EH (cell line): ENCODE results near the gene DEFB124.
A peak's percentile ranks its signal among the peaks of the same experiment; 100 is the strongest.
"Not testable (repeated sequence)": the region's sequence is repeated elsewhere in the genome, so short reads cannot be mapped to it uniquely, and the experiment has no call there.

Source experiments
- DNase-seq: peaks from one replicate; pipeline ENCODE4 v3.0.0-alpha.2; 2015; ENCODE audit warnings: low read depth

Gene DEFB124

GRCh38 chr20:31488115-31488514 is 13.2 kb upstream of the DEFB124 start:
- no peak for DNase-seq

- peak; percentile 71 for DNase-seq
Observed at GRCh38 chr20:31485450-31486339, 10.8 kb upstream of the DEFB124 start.

DNA sequence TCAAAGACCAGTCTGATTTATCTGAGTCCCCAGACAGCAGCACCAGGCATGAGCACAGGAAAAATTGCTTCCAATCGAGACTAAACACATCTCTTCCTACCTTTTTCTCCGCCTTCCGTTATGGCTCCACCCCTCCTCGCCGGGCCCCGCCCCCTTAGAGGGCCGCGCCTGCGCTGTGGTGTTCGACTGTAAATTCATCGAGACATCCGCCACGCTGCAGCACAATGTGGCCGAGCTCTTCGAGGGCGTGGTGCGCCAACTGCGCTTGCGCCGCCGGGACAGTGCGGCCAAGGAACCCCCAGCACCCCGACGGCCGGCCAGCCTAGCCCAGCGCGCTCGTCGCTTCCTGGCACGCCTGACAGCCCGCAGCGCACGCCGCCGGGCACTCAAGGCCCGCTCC is 9.1 kb upstream of the DEFB124 start:
- DNase-seq, result peak; percentile 19

DNA sequence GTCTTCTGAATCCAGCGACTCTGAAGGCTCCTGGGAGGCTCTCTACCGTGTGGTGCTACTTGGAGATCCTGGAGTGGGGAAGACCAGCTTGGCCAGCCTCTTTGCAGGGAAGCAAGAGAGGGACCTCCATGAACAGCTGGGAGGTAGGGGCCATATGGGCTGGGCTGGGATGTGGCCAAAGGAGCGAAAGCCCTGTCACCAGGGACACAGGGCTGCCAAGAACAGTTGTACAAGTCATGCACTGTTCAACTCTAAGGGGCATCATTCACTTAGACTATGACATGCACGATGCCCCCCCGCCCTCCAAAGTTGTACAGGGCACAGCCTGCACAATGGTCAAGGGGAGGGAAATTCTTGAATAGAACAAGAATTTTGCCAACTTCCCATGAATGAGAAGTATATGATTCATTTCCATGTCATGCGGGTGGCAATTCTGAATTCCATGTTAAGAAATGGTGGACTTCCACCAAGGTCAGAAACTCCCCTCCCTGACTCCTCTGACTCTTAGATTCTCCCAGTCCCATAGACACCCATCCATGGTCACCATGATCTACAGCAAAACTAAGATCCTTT is 1.8 kb upstream of the DEFB124 start:
- peak; percentile 25 for DNase-seq

GRCh38 chr20:31476294-31476585 is 1.3 kb upstream of the DEFB124 start:
- no peak for DNase-seq

- DNase-seq, result no peak
Observed at GRCh38 chr20:31475472-31476293, 756 bp upstream of the DEFB124 start.

DNA sequence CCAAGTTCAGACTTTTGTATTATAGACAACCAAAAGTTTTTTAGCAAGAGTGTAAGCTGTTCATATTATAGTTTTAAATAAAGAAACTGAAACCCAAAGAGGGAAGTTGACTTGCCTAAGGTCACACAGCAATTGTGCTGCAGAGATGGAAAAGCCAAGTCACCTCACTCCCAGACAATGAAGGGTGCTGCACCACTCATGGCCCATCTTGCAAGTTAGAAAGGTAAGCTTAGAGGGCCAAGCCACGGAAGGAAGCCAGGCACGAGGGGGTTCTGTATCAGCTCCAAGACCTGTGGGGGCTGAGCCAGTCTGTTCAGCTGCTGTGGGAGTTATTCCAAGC is 860 bp downstream of the DEFB124 start:
- no peak for DNase-seq

GRCh38 chr20:31473331-31474096 is 1.4 kb downstream of the DEFB124 start:
- peak; percentile 13 for DNase-seq

DNA sequence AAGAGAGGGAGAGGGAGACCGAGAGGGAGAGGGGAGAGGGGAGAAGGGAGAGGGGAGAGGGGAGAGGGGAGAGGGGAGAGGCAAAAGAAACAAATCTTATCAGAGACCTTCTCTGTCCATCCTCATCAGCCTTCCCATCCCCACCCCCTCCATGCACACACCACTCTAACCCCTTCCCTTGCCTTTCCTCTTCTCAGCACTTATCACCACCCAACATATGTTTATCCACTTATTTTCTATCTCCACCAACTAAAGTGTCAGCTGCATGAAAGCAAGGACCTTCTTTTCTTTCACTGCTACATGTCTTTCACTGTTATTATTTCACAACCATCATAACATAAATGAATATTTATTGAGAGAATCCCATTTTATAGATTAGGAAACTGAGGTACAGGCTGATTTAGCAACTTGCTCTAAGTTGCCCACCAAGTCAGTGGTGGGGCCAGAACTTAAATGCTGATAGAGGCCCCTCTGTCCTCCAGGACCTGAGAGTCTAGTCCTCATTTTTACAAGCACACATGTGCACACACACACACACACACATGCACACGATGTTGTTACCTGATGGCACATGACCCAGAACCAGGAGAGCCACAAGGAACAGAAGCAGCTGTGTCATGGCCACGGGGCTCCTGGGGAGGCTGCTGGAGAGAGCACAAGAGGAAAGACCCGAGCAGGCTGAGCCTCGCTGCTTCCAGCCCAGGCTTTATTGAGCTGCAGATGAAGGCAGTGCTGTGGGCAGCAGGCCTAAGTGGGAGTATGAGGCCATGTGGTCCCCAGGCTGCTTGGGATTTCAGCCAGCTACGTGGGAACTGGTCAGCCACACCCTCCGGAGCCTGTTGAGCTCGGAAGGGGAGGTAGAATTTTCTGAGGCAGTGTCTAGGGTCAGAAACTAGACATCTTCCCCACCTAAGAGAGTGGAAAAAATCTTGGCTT is 2.3 kb downstream of the DEFB124 start:
- peak; percentile 13 for DNase-seq

GRCh38 chr20:31470946-31471345 is 4.0 kb downstream of the DEFB124 start:
- DNase-seq, result not testable (repeated sequence)

GRCh38 chr20:31454361-31454760 is 20.6 kb downstream of the DEFB124 start:
- DNase-seq, result no peak

DNA sequence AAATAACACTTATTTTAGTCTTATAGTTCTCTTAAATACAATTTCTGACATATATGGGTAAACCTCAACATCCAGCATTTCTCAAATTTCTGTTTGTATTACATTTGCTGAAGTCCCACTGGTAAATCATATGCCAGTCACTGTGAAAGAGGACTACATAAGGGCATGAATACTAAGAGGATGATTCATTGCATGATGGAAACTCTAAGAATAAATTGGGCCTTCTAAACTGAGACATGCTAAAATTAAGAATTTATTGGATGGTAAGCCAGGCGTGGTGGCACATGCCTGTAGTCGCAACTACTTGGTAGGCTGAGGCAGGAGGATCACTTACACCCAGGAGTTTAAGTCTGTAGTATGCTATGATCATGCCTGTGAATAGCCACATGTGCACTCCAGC is 22.4 kb downstream of the DEFB124 start:
- DNase-seq, result peak; percentile 32

DNA sequence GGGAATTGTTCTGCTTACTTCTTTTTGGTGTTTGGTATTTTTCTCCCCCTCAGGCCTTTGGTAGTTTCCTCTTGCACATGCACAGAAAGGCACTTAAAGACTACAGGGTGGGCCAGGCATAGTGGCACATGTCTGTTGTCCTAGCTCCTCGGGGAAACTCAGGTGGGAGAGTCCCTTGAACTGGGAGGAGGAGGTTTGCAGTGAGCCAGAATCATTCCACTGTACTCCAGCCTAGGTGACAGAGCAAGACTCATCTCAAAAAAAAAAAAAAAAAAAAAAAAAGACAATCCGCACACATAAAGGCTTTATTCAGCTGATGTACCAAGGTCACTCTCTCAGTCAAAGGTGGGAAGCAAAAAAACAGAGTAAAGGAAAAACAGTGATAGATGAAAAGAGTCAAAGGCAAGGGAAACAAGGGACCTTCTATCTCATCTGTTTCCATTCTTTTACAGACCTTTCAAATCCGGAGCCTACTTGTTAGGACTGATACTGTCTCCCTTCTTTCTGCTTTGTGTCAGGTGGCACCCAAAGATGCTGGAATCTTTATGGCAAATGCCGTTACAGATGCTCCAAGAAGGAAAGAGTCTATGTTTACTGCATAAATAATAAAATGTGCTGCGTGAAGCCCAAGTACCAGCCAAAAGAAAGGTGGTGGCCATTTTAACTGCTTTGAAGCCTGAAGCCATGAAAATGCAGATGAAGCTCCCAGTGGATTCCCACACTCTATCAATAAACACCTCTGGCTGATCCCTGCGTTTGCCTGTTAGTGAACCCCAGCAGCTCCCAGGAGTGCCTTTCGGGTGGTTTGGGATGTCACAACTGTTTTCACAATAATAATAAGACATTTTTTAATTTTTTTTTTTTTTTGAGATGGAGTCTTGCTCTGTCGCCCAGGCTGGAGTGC is 25.2 kb downstream of the DEFB124 start:
- no peak for DNase-seq

GRCh38 chr20:31446084-31446819 is 28.7 kb downstream of the DEFB124 start:
- DNase-seq, result no peak

DNA sequence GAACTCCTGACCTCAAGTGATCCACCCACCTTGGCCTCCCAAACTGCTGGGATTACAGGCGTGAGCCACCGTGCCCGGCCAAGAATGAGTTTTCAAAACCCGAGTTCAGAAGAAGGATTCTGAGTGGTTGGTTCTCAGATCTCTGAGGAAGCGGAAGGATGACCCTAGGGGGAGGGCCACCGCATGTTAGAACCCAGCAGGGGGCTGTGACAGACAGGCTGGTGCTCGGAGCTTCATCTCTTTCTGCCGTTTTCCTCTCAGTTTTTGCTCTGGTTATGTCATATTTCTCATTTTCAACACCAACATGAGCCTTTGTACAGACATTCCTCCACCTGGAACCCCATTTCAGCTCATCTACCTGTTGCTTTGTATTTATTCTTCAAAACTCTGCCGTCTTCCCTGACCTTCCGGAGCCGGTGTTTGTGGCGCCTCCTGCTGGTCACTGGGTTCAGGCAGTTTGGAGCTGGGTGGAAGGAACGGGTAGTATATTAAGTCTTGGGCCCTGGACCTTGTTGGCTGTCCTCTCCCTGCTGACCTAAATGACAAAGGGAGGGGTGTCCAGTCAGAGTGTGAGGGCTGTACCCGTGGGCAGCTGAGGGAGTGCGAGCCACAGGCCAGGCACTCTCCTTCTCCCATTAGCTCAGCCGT is 34.8 kb downstream of the DEFB124 start, which contains the start of gene DEFB123:
Gene DEFB123 (plus strand): TSS at position 621 of the 648 bp plus-strand sequence. CDS start 67 bp downstream, outside the sequence.
- DNase-seq, result no peak

- DNase-seq, result no peak
Observed at GRCh38 chr20:31430568-31431115, 44.3 kb downstream of the DEFB124 start.

GRCh38 chr20:31427576-31427975 is 47.4 kb downstream of the DEFB124 start:
- not testable (repeated sequence) for DNase-seq

- not testable (repeated sequence) for DNase-seq
Observed at GRCh38 chr20:31426891-31427551, 47.9 kb downstream of the DEFB124 start.
